IMR-90 (cell line): ENCODE data around the gene BEX1. TPM values are rescaled to one million over a fixed set of nuclear protein-coding genes. Genes with fewer than 3 reads are reported as not detected.

Experiments
- ATAC-seq: fragments of 200-7000 bp; cut with Tn5 transposase; 2 replicates; pipeline ENCODE4 v1.9.1; 2020; ENCODE audit warnings: low read depth, mild to moderate bottlenecking, moderate library complexity
- BruUV-seq: library from RNA; stranded (reverse); fragments of 400-500 nt; replicated peaks from 2 replicates; lab custom pipeline; 2021; lab: Mats Ljungman, UMichigan
- CTCF ChIA-PET: fragments of 300-600 bp; formaldehyde crosslinking; extraction: SDS; loops from one replicate; lab custom pipeline; 2021; ENCODE audit warnings: antibody characterized with exemption; lab: Yijun Ruan, JAX
- POLR2A ChIA-PET: fragments of 300-600 bp; sonication (Branson Sonifier 250); formaldehyde crosslinking; loops from one replicate; lab custom pipeline; 2022; ENCODE audit warnings: antibody characterized with exemption; ENCODE audit not compliant: unreplicated experiment; lab: Charles Lee
- DNase-seq: peaks from one replicate; pipeline ENCODE4 v3.0.0; 2013
- H2AFZ ChIP-seq: replicated peaks from 2 replicates; pipeline ENCODE3; 2013; ENCODE audit warnings: low read length, mild to moderate bottlenecking; ENCODE audit not compliant: poor library complexity
- H2AK5ac ChIP-seq: 2 replicates; pipeline ENCODE4 v1.6.1; 2013; ENCODE audit warnings: low read depth, low read length, inconsistent platforms
- H2AK9ac ChIP-seq: replicated peaks from 2 replicates; pipeline ENCODE3; 2013; ENCODE audit warnings: mild to moderate bottlenecking, low read depth, low read length, moderate library complexity; ENCODE audit not compliant: poor library complexity
- H2BK120ac ChIP-seq: 2 replicates; pipeline ENCODE4 v1.6.1; 2013; ENCODE audit warnings: low read depth, low read length, inconsistent platforms
- H2BK15ac ChIP-seq: 3 replicates; pipeline ENCODE4 v1.6.1; 2013; ENCODE audit warnings: low read depth, low read length, inconsistent platforms
- H2BK20ac ChIP-seq: 2 replicates; pipeline ENCODE4 v1.6.1; 2013; ENCODE audit warnings: low read depth, mild to moderate bottlenecking, inconsistent platforms, low read length, moderate library complexity
- H2BK5ac ChIP-seq: 2 replicates; pipeline ENCODE4 v1.6.1; 2013; ENCODE audit warnings: mild to moderate bottlenecking, low read depth, low read length, inconsistent platforms; ENCODE audit not compliant: poor library complexity, severe bottlenecking
- H3K14ac ChIP-seq: replicated peaks from 2 replicates; pipeline ENCODE4 v1.6.1; 2013; ENCODE audit warnings: low read depth, low read length, inconsistent platforms
- H3K18ac ChIP-seq: 2 replicates; pipeline ENCODE4 v1.6.1; 2013; ENCODE audit warnings: low read depth, low read length, control low read depth
- H3K23ac ChIP-seq: 2 replicates; pipeline ENCODE4 v1.6.1; 2013; ENCODE audit warnings: low read depth, low read length, inconsistent platforms
- H3K27ac ChIP-seq: 2 replicates; pipeline ENCODE4 v1.5.1; 2013; ENCODE audit warnings: mild to moderate bottlenecking, control low read depth, low read length; ENCODE audit not compliant: insufficient read depth
- H3K27me3 ChIP-seq: 2 replicates; pipeline ENCODE4 v1.6.1; 2013; ENCODE audit warnings: low read length; ENCODE audit not compliant: control insufficient read depth, insufficient read depth
- H3K36me3 ChIP-seq: 2 replicates; pipeline ENCODE4 v1.6.1; 2013; ENCODE audit warnings: low read length, mixed read lengths; ENCODE audit not compliant: control insufficient read depth, insufficient read depth
- H3K4ac ChIP-seq: 2 replicates; pipeline ENCODE4 v1.6.1; 2013; ENCODE audit warnings: low read depth, low read length, inconsistent platforms
- H3K4me1 ChIP-seq: 2 replicates; pipeline ENCODE4 v1.6.1; 2013; ENCODE audit warnings: low read length, mixed read lengths; ENCODE audit not compliant: control insufficient read depth, insufficient read depth
- H3K4me2 ChIP-seq: 2 replicates; pipeline ENCODE4 v1.6.1; 2013; ENCODE audit warnings: low read depth, mild to moderate bottlenecking, control low read depth, low read length, moderate library complexity
- H3K4me3 ChIP-seq: 2 replicates; pipeline ENCODE4 v1.5.1; 2013; ENCODE audit warnings: low read depth, mild to moderate bottlenecking, control low read depth, low read length, moderate library complexity; ENCODE audit not compliant: insufficient read depth
- H3K56ac ChIP-seq: 2 replicates; pipeline ENCODE4 v1.6.1; 2013; ENCODE audit warnings: low read length, inconsistent platforms; ENCODE audit not compliant: insufficient read depth; ENCODE audit errors: extremely low read depth
- H3K79me1 ChIP-seq, 2 experiments: 2 replicates each; pipeline ENCODE4 v1.6.1; 2013; ENCODE audit warnings: low read length in 2 of 2, inconsistent platforms in 1 of 2, low read depth in 1 of 2
- H3K9ac ChIP-seq: 2 replicates; pipeline ENCODE4 v1.6.1; 2013; ENCODE audit warnings: low read depth, low read length, control low read depth
- H3K9me1 ChIP-seq: 2 replicates; pipeline ENCODE4 v1.6.1; 2013; ENCODE audit warnings: low read length, inconsistent platforms; ENCODE audit not compliant: insufficient read depth
- H3K9me3 ChIP-seq: 2 replicates; pipeline ENCODE4 v1.6.1; 2013; ENCODE audit warnings: low read length; ENCODE audit not compliant: control insufficient read depth, insufficient read depth
- H4K20me1 ChIP-seq: 2 replicates; pipeline ENCODE4 v1.6.1; 2013; ENCODE audit warnings: low read length, inconsistent platforms; ENCODE audit not compliant: insufficient read depth
- H4K5ac ChIP-seq: 2 replicates; pipeline ENCODE4 v1.6.1; 2013; ENCODE audit warnings: mild to moderate bottlenecking, low read depth, low read length, control low read depth
- H4K8ac ChIP-seq, 2 experiments: 2 replicates each; pipeline ENCODE4 v1.6.1; 2013; ENCODE audit warnings: low read depth in 2 of 2, low read length in 2 of 2, control low read depth in 1 of 2, inconsistent platforms in 1 of 2
- H4K91ac ChIP-seq: 2 replicates; pipeline ENCODE4 v1.6.1; 2013; ENCODE audit warnings: low read depth, low read length, inconsistent platforms; ENCODE audit not compliant: insufficient read depth
- BHLHE40 ChIP-seq: fragments of 150-350 bp; IDR thresholded peaks from 2 replicates; pipeline ENCODE4 v1.6.1; 2016; ENCODE audit warnings: mild to moderate bottlenecking, low read depth, low read length
- CHD1 ChIP-seq: IDR thresholded peaks from 2 replicates; pipeline ENCODE4 v1.6.1; 2012; ENCODE audit warnings: low read depth, low read length, improper control_type of control experiment
- FOS ChIP-seq: fragments of 150-350 bp; IDR thresholded peaks from 2 replicates; pipeline ENCODE4 v1.6.1; 2016; ENCODE audit warnings: low read depth, low read length
- NFE2L2 ChIP-seq: fragments of 150-350 bp; IDR thresholded peaks from 2 replicates; pipeline ENCODE4 v1.6.1; 2016; ENCODE audit warnings: low read depth, mild to moderate bottlenecking, low read length
- POLR2A ChIP-seq: IDR thresholded peaks from 2 replicates; pipeline ENCODE4 v1.6.1; 2012; ENCODE audit warnings: mild to moderate bottlenecking, low read depth, low read length
- RAD21 ChIP-seq: IDR thresholded peaks from 2 replicates; pipeline ENCODE4 v1.6.1; 2012; ENCODE audit warnings: low read length, improper control_type of control experiment
- RFX5 ChIP-seq: IDR thresholded peaks from 2 replicates; pipeline ENCODE4 v1.8.0; 2012; ENCODE audit warnings: low read depth, mild to moderate bottlenecking, low read length, moderate library complexity
- WGBS, 2 experiments: methylation state at CpG; one replicate each; pipeline versions ENCODE4 v1.1.5 to v1.1.7; 2013; ENCODE audit warnings: missing lambda C conversion rate in 2 of 2; ENCODE audit not compliant: insufficient read length in 1 of 2; ENCODE audit errors: extremely low coverage in 2 of 2; 5-methylcytosine and 5-hydroxymethylcytosine counted together
- dilution Hi-C: fragments of 300-500 bp; cut with HindIII; formaldehyde crosslinking; loops from one replicate; pipeline ENCODE4 v1.14.3; 2018; ENCODE audit warnings: low sequenced_read_pairs; ENCODE audit not compliant: unreplicated experiment
- in situ Hi-C: fragments of 300-500 bp; cut with MboI; formaldehyde crosslinking; loops from 3 replicates; pipeline ENCODE4 v1.14.3; 2019; ENCODE audit warnings: low sequenced_read_pairs, inconsistent platforms, mixed read lengths
- intact Hi-C: fragments of 100-400 bp; cut with micrococcal nuclease; formaldehyde crosslinking; loops from 2 replicates; pipeline ENCODE4 v1.10.0; 2022
- polyA plus RNA-seq, 3 experiments: library from polyadenylated mRNA; depleted of rRNA; stranded (reverse); fragments of >200 nt; gene quantifications; 2 replicates each; pipeline ENCODE4 v1.2.3, GENCODE V29; 2012; ENCODE audit warnings: low replicate concordance in 1 of 3
- total RNA-seq: library from RNA; depleted of rRNA; stranded (reverse); fragments of >200 nt; gene quantifications from 2 replicates; pipeline ENCODE4 v1.2.3, GENCODE V29; 2012
- TF ChIP-seq, protein P1 (sequence below): conservative IDR thresholded peaks from 2 replicates; pipeline ENCODE4 v1.5.1; 2012; ENCODE audit warnings: mild to moderate bottlenecking, low read depth, low read length, improper control_type of control experiment
- TF ChIP-seq, protein P2 (sequence below): fragments of 150-350 bp; IDR thresholded peaks from 2 replicates; pipeline ENCODE4 v1.6.1; 2017; ENCODE audit warnings: mild to moderate bottlenecking, antibody characterized with exemption, low read length, low read depth

BEX1 gene
- total and polyA plus RNA-seq, 2 of the 4 experiments (the other 2 are of a cell fraction) = 0.18 to 0.27 TPM

DNA sequence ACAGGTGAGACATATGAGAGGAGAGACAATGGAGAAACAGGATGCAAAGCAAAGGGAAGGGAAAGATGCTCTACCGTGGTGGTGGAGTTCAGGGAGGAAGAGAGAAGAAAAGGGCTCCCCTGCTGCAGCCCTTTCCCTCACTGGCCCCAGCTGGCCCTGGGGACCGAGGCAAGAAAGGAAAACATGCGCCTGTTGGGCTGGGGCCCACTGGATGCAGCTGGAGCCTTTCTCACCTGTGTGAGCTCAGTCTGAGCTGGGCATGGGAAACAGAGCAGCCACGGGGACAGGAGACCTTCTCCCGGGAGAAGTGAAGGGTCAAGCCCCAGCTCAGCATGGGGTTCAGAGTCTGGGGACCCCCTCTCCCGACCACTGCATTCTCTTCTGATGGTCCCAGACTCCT is 17.1 kb upstream of the BEX1 start:
- BruUV-seq = no TSS peak
- Histone ChIP-seq H3K18ac (no peak overlapping the region), H3K27ac (no peak overlapping the region), H3K9ac (no peak overlapping the region), H3K9me3 (no peaks in the 10 kb centered on the region), H2BK20ac (no peak overlapping the region), H3K56ac (no peak overlapping the region), H3K23ac (no peak overlapping the region), H3K4ac (no peak overlapping the region), H3K27me3 (peaks cover 11% of the 10 kb centered on the region), H3K14ac (no peak overlapping the region), H2AK5ac (no peak overlapping the region), H3K36me3 (no peaks in the 10 kb centered on the region), H4K91ac (no peak overlapping the region), H3K4me3 (no peak overlapping the region), H2AK9ac (no peak overlapping the region), H2BK5ac (no peak overlapping the region), H3K9me1 (no peaks in the 10 kb centered on the region), H3K4me2 (no peak overlapping the region), H4K20me1 (no peaks in the 10 kb centered on the region), H3K79me1 (no peaks in the 10 kb centered on the region), H4K8ac (no peak overlapping the region), H3K4me1 (no peaks in the 10 kb centered on the region), H4K5ac (no peak overlapping the region), H2AFZ (no peak overlapping the region), H2BK120ac (no peak overlapping the region), H2BK15ac (no peak overlapping the region)
- CTCF ChIA-PET = no interaction called here
- no CpG with 5 or more reads among the region's 6 CpGs for WGBS, 2 experiments
- DNase-seq (no peak), ATAC-seq (no peak)
- dilution Hi-C loops (no loop called here), intact Hi-C loops (no loop called here), in situ Hi-C loops (no loop called here)
- POLR2A ChIA-PET = no interaction called here
- TF ChIP-seq FOS (no peak), RFX5 (no peak), RAD21 (no peak), POLR2A (no peak), BHLHE40 (no peak), NFE2L2 (no peak), CHD1 (no peak)
- TF ChIP-seq, protein P1, sequence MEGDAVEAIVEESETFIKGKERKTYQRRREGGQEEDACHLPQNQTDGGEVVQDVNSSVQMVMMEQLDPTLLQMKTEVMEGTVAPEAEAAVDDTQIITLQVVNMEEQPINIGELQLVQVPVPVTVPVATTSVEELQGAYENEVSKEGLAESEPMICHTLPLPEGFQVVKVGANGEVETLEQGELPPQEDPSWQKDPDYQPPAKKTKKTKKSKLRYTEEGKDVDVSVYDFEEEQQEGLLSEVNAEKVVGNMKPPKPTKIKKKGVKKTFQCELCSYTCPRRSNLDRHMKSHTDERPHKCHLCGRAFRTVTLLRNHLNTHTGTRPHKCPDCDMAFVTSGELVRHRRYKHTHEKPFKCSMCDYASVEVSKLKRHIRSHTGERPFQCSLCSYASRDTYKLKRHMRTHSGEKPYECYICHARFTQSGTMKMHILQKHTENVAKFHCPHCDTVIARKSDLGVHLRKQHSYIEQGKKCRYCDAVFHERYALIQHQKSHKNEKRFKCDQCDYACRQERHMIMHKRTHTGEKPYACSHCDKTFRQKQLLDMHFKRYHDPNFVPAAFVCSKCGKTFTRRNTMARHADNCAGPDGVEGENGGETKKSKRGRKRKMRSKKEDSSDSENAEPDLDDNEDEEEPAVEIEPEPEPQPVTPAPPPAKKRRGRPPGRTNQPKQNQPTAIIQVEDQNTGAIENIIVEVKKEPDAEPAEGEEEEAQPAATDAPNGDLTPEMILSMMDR = no peak
- TF ChIP-seq, protein P2, sequence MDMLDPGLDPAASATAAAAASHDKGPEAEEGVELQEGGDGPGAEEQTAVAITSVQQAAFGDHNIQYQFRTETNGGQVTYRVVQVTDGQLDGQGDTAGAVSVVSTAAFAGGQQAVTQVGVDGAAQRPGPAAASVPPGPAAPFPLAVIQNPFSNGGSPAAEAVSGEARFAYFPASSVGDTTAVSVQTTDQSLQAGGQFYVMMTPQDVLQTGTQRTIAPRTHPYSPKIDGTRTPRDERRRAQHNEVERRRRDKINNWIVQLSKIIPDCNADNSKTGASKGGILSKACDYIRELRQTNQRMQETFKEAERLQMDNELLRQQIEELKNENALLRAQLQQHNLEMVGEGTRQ = no peak
